HG03139 (cell line): ENCODE results near the gene GABBR2.
"Not testable (repeated sequence)": the region's sequence is repeated elsewhere in the genome, so short reads cannot be mapped to it uniquely, and the experiment has no call there.

ENCODE experiments used
- ATAC-seq: cut with Tn5 transposase; IDR thresholded peaks from one replicate; pipeline ENCODE4 v1.9.1; 2021; ENCODE audit not compliant: unreplicated experiment

Gene GABBR2

GRCh38 chr9:98686961-98687855 is 21.5 kb downstream of the GABBR2 start:
- ATAC-seq, result no peak

DNA sequence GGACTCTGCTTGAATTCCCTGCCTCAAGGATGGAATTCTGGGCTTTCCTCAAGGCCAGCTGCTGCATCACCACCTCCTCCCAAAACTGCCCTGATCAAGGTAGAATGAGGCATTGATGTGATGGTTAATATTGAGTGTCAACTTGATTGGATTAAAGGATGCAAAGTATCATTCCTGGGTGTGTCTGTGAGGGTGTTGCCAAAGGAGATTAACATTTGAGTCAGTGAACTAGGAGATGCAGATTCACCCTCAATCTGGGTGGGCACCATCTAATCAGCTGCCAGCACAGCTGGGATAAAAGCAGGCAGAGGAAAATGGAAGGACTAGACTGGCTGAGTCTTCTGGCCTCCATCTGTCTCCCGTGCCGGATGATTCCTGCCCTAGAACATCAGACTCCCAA is 23.9 kb downstream of the GABBR2 start:
- not testable (repeated sequence) for ATAC-seq

DNA sequence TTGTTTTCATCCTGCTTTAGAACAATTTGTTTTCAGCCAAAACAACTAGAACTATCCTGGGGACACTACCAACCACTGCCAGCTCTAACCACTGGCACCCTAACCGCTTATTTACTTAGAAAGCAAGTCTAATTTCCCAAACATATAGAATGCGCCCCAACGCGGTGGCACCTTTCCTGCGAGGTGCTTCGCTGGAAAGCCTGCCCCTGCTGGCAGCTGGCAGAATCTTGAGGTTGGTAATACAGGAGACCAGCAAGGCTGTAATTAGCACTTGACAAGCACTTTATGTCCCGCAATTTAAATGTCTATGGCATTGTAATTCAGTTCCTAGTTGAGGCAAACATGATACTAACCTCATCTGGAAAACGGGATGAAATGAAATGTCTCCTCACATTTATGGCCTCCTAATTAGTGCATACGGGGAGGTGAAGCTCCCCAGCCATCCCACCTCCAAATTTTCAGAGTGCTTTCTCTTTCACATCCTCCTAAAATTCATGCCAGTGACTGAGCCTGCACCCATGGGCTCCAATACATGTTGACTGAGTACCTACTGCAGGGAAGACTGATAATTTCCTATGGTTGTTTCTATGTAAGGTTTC is 30.4 kb downstream of the GABBR2 start:
- ATAC-seq, result no peak

DNA sequence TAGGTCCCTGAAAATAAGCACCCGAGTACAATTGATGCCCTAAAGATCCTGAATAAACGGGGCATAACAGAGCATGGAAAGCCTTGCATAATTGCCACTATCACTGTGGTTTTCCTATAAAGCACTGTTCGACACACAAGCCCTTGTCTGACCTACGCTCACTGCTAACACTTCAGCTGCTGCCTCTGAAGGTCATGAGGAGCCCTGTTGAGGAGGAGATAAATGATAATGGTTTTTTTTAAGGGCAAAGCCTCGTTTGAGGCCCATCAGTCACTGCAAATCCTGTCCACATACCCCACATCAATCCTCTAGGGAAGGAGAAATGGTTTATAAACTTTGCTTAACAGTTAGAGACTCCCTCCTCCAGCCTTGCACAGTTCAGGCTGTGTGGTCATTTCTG is 35.1 kb downstream of the GABBR2 start:
- no peak for ATAC-seq

DNA sequence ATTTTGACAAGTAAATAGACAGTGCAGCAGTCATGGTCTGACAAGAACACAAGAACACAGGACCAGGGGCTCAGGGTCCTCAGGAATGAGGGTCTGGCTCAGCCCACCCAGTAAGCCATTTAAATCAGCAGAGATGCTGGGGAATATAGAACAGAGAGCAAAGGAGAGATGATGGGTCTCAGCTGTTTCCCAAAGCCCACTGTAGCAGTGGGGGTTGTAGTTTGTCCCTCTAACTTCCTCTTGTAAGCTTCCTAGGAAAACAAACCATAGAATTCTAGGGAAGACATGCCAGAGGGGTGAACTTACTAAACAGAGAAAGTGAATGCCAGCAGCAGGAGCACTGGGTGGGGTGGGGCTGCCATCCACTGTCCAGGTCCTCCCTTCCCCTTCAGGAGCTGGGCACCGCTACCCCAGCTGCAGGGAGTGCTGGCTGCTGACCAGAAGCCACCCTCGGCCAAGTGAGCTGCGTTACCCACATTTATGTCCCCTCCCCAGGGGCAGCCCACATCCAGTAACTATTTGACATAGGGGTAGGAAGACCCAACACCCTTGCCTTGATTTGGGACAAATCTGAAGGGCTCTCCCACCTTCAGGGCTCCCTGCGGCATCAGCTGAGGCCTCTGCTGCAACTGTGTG is 41.6 kb downstream of the GABBR2 start:
- ATAC-seq, result no peak

DNA sequence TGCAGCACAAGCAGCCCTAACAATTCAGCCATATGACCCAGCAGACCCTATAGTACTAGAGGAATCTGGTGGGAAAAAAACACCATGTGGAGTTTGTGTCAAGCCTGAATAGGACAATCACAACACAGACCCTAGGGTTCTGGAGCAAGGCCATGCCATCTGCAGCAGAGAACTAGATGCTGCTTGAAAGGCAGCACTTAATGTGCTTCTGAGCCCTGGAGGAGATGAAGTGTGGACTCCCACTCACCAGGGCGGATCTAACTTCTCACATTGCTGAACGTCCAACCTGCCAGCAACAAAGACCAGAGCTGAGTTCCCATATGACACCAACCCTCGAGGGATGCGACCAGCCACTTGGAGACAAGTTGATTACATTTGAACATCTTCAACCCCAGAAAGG is 43.2 kb downstream of the GABBR2 start:
- no peak for ATAC-seq

DNA sequence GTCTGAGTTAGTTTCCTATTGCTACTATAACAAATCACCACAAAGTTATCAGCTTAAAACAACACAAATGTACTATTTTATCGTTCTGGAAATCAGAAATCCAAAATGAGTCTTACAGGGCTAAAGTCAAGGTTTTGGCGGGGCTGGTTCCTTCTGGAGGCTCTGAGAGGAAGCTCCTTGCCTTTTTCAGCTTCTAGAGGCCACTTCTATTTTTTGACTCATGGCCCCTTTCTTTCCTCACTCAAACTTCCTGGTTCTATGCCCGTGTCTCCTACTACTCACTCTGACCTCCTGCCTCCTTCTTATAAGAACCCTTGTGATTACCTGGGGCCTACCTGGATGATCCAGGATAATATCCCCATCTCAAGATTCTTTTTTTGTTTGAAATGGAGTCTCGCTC is 48.2 kb downstream of the GABBR2 start:
- ATAC-seq, result no peak

DNA sequence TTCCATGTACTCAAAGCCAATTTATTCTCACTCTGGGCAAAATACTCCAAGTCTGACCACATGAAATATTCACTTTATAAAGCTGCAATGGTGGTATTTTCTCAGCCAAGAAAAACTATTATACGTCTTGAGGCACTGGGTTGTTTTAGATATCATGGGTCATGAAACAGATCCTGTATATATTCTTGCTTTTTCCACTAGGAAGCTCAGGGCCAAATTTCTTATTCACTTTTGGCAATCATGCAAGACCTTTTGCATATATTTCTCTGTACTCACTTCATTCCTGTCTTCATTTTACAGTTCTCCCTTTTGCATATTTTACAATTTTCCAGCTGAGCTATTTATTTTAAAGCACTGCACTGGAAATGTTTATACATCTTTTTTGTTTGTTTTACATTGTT is 49.8 kb downstream of the GABBR2 start:
- ATAC-seq, result no peak

GRCh38 chr9:98657897-98658296 is 50.8 kb downstream of the GABBR2 start:
- ATAC-seq, result no peak

DNA sequence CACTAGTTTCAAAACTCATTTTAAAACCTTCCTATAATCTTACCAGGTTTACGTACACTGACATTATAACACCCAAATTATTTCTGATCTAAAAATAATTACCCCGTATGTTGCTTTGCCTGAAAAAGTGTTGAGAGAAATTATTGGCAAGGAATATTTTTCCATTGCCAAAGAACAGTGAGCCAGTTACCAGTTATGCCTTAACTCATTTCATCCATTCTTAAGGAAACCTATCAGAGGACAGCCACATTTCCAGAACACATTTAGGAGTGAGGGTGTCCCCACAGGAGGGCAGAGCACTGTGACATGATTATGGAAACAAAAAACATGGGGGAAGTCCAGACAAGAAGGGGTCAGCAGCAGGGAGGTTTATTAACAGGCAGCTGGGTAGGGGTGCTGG is 52.2 kb downstream of the GABBR2 start:
- ATAC-seq, result no peak

DNA sequence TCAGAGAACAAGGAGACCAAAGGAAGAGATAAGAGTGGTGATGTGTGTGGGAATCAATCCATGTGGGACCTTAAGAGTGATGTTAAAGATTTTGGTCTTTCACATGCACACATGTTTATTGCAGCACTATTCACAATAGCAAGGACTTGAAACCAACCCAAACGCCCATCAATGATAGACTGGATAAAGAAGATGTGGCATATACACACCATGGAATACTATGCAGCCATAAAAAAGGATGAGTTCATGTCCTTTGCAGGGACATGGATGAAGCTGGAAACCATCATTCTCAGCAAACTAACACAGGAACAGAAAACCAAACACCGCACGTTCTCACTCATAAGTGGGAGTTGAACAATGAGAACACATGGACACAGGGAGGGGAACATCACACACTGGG is 53.3 kb downstream of the GABBR2 start:
- ATAC-seq, result not testable (repeated sequence)

- ATAC-seq, result no peak
Measured at GRCh38 chr9:98654247-98654646, 54.5 kb downstream of the GABBR2 start.

DNA sequence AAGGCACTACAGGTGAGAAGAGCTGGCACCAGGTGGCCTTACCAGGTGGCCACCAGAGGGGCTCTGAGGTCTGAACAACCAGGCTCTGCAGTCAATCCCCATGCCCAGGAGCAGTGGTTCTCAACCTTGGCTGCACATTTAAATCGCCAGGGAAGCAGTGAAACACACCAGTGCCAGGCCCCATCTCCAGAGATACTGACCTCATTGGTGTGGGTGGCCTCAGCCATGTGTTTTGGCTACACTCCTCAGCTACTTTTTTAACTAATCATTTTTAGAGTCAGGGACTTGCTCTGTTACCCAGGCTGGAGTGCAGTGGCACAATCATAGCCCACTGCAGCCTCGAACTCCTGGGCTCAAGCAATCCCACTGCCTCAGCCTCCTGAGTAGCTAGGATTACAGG is 56.0 kb downstream of the GABBR2 start:
- no peak for ATAC-seq

GRCh38 chr9:98652302-98652701 is 56.4 kb downstream of the GABBR2 start:
- ATAC-seq, result no peak

- ATAC-seq, result no peak
Measured at GRCh38 chr9:98647236-98647635, 61.5 kb downstream of the GABBR2 start.

GRCh38 chr9:98644011-98644410 is 64.7 kb downstream of the GABBR2 start:
- ATAC-seq, result no peak

- ATAC-seq, result no peak
Measured at GRCh38 chr9:98642661-98643312, 65.9 kb downstream of the GABBR2 start.

GRCh38 chr9:98641695-98642094 is 67.0 kb downstream of the GABBR2 start:
- ATAC-seq, result no peak

DNA sequence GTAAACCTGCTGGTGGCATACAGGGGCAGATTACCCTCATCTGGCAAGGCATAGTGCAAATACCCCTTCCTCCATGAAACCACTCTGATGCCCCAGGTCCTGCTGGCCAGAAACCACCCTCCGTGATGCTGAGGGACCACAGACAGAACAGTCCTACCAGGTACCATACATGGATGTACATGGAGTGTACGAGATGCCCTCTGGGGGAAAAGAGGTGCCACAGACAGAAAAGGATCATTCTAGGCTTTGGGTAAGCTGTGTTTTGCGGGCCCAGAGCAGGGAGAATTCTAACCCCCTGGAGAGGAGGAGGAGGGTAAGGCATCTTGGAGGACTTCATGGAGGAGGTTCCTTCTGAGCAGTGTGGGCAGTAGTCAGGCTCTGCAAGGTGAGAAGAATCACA is 68.3 kb downstream of the GABBR2 start:
- ATAC-seq, result no peak

- ATAC-seq, result no peak
Measured at GRCh38 chr9:98639133-98639532, 69.6 kb downstream of the GABBR2 start.

DNA sequence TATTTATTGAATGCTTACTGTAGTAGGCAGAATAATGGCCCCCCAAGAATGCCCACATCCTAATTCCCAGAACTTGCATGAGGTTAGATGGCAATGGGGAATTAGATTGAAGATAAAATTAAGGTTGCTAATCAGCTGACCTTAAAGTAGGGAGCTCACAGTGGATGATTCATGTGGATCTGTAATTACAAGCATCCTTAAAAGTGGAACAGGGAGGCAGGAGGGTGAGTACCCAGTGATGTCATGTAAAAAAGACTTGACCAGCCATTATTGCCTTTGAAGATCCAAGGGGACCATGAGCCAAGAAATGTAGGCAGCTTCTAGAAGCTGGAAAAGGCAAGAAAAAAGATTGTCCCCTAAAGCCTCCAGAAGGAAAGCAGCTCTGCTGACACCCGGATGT is 71.4 kb downstream of the GABBR2 start:
- ATAC-seq, result no peak

DNA sequence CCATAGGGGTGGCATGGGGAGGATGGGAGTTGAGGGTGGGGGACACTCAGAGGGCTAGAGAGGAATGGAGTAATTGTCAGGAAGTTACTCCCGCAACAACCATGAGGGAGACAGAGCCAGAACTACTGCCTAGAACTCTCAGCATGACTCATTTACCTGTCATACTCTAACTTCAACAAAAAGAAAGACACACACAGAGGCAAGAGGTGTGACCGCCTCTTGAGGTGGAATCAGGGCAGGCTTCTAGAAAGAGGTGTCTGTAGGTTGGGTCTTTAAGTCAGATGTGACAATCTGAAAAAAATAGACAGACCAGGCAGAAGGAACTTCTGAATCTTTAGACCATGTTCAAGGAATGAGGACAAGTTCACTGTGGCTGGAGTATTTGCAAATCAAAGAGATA is 73.4 kb downstream of the GABBR2 start:
- no peak for ATAC-seq
